ENCODE data around the gene CD44.

CD44 gene

DNA sequence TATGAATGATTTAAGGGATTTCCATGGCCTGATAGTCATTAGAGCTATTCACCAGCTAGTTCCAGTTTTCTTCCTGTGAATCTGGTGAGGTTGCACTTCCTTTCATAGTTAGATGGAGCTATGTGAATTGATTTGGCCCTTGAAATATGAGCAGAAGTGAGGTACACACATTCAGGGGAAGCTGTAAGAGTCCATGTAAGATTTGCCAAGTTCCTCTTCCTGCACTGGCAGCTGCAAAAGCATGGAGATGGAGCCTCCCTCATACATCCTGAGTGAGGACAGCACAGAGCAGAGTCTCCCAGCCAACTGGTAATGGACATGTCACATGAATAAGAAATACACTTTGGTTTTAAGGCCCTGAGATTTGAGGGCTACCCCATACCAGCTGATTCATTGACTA is 111.7 kb downstream of the CD44 start:
- in situ Hi-C loops (cut with HindIII; ENCODE audit: low sequenced_read_pairs) = no loop called here

DNA sequence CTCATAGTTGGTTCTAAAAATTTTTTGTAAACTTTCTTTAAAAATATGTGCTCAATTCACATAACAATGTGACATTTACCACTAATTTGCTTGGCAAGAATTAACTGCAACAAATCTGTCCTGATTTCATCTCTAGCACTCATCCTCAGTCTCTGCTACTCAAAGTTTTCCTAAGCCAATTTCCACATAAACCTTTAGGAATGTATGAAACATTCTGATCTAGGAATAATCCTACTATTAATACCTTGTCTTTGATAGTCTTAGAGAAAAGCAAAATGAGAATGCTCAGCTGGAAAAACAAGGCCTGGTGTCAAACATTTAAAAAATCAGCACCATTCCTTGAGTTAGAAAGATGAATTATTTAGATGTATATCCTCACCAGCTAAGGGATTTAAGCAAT is 114.3 kb downstream of the CD44 start:
- in situ Hi-C loops (cut with HindIII; ENCODE audit: low sequenced_read_pairs) = no loop called here

DNA sequence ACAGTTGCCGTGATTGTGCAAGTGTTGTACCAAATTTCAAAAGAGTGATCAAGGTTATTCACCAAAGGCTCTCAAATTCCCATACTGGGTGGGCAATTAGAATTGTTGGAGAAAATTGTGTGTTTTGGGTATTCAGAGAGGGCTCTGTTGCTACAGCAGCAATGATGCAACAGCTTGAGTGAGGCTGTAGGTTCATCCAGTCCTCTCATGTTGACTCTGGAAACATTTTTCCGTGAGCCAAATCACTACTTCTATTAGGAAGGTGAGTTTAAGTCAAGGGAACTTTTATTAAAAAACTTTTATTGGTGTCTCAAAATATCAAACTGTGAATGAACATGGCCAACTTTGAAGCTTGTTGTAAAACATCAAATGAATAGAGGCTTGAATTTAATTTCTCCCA is 116.5 kb downstream of the CD44 start:
- in situ Hi-C loops (cut with HindIII; ENCODE audit: low sequenced_read_pairs) = no loop called here

DNA sequence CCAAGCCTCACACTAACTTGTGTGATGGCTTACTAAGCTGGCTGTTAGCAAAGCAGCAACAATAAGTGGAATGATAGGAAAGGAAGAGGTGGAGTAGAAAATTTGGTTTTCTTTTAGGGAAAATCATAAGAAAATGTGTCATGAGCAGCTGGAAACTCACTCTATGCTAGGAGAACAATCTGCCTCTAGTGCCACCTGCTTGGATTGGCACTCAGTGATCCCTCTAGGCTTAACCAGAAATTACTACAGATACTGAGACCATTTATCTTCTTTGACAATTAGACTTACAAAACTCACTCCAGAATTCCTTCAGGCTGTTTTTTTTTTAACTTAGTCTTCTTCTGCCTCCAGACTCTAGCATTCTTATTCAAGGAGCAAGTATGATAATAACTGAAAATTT is 117.3 kb downstream of the CD44 start:
- in situ Hi-C loops (cut with HindIII; ENCODE audit: low sequenced_read_pairs) = no loop called here

DNA sequence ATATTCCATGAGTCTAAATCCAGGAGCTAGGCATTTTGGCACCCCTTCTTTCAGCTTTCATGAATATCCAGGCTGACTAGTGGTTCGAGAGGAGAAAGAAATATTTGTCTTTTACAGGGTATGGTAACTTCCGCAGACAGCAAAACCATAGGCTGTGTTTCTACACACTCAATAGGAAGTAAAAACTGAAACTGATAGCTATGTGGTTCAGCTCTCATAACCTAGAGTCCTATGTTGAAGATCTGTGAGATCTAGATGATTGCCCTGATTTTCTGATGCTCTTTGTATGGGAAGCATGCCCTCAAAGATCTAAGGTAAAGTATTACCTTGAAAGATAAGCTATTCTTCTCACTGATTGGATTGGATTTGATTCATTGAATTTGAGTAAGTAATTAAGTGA is 118.3 kb downstream of the CD44 start:
- in situ Hi-C loops (cut with HindIII; ENCODE audit: low sequenced_read_pairs) = no loop called here

DNA sequence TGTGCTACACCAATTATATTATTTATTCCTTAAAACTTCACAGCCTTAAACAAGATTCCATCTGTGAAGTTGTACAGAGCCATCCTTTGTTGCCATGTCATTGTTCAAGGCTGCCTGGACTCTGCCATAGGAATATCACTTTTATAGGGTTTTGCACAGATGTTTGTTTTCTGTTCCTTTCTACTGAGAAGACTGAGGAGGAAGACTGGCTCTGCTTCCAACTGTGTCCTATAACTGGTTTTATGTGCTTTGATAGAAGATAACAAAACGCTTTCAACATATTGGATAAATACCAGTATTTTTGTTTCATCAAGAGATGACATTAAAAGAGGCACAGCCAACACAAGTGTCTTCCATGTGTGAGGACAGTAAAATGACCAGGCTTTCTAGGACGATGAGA is 120.6 kb downstream of the CD44 start:
- in situ Hi-C loops (cut with HindIII; ENCODE audit: low sequenced_read_pairs) = no loop called here

DNA sequence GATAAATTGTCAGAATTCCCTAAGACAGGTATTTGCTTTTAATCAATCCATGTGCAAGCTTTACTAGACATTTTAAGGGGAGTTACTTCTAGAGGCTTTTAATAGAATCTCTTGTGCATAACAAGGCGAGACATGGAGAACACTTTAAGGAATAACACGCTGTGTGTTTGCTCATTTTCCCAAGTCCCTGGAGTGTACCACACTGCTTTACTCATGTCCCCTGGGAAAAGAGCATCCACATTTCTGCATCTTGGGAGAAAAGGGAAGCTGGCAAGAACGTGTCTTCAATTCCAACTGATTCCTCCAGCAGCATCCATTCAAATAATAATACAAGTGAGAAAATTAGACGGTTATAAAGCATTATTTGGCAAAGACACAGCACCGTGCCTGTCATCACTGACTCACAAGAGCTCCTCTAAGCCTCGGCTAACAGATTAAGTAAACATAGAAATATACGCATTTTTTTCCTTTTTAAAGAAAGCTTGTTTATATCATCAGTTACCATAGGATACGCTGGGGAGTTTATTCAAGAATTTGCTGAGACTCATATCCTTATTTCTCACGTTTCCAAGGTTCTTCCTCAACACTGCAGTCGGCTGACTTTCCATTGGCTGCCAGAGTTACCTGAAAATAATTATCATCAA is 121.5 kb downstream of the CD44 start:
- in situ Hi-C loops (cut with HindIII; ENCODE audit: low sequenced_read_pairs) = no loop called here

DNA sequence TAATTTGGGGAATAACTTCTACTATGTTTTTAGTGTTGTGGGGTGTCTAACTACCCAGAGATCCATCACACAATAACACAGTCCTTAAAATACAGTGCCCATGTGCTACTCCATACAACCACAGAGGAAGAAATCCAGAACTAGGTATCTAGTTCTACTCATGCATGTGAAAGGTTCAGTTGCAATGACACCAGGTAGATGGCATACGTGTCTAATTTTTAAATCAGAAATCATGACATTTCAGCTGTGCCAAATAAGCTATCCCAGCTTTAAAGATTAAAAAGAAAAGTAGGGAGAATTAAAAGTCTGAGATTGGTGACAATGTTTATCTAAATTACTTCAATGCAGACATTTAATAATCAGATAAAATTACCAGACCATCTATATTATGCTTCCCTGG is 122.2 kb downstream of the CD44 start:
- in situ Hi-C loops (cut with HindIII; ENCODE audit: low sequenced_read_pairs) = no loop called here

DNA sequence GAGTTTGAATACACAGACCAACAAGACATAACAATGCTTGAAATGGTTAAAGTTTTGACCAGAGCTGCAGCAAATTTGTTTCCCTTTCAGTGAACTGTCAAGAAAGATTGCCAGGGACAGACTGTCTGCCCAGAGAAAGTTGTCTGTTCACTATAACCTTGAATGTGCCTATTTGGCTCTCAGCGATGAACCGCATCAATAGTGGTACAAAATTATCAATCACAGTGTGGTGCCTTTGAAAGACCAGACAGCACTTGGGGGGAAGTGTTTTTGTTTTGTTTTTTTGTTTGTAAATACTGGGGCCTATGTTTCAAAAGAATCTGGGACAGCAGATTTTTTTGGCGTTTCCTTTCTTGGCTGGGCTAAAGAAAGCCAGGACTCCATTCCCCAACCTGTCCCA is 123.1 kb downstream of the CD44 start:
- in situ Hi-C loops (cut with HindIII; ENCODE audit: low sequenced_read_pairs) = no loop called here

DNA sequence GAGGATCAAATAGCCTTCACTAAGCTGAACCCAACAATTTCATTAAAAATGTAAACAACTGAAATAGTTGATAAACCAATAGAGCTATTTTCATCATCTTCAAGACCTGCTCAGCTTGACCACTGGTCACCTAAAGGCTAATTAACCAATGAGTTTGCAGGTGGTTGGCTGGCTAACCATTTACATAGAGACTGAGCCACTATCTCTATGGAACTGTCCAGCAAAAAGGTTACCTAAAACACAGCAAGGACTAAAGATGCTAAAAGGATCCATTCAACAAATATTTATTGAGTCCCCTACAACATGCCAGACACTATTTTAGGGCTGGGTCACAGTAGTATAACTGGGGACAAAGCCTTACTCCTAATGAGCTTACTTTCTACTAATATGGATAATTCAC is 123.8 kb downstream of the CD44 start:
- in situ Hi-C loops (cut with HindIII; ENCODE audit: low sequenced_read_pairs) = no loop called here

DNA sequence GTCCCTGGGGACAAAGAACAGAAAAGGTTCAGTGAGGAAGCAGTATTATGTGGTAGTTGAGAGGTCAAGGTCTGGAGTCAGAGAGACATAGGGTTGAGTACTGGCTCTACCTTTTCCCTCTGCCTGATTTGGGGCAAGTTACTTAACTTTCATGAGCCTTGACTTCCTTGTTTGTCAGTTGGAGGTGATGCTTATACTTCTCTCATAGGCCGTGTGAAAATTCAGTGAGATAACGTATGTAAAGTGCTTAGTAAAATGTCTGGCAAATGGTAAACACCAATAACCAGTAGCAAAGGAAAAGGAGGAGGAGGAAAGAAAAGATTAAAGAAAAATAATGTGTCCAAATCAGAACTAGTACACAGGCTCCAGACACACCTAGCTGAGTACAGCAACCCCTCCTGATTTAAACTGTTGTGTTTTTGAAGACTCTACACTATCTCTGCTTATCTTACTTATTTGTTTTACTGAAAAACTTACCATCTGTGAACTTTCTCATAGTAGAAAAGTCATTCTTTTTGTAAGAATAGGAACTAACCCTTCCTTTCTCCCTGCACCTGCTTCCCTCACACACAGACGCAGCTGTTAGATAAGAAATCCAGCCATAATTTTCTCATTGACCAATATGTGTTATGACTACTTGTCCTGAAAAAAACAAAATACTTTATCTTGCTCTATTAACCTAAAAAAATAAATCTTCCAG is 126.9 kb downstream of the CD44 start:
- in situ Hi-C loops (cut with HindIII; ENCODE audit: low sequenced_read_pairs) = no loop called here

DNA sequence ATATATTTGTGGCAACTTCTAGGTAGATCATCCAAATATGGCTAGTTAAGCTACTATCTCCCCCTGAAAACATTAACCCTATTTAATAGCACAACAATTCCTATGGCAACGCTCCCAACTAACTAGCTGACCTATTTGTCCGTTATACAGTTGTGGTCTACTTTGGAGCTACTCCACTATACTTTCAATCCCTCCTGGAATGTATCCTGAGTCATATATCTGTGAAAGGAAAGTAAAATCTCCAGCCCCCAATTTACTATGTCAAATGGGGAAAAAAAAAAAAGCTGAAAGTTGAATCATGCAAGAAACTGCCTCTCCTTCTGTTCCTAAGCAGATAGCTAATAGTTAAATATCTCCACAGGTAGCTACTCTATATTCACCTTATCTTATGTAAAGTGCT is 128.5 kb downstream of the CD44 start:
- in situ Hi-C loops (cut with HindIII; ENCODE audit: low sequenced_read_pairs) = no loop called here

DNA sequence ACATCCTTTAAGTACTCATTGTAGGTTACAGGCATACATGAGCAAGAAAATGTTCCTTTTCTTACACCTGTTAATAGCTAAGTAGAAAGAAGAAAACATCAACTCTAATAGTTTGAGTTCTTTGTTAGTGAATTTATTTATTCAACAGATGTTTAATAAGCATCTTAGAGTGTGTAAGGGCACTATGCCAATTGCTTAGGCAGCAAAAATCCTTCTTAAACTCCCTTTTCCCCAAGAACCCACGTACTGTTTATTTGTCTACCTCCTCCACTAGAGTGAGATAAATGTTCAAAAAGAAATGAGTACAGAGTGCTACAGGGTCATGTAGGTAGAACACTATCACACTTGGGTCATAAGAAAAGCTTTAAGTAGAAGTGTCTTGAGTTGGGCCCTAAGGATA is 131.4 kb downstream of the CD44 start:
- in situ Hi-C loops (cut with HindIII; ENCODE audit: low sequenced_read_pairs) = loop anchor here (5.0 kb wide), 1 partner anchor 107 kb away; no protein-coding TSS in a partner anchor

DNA sequence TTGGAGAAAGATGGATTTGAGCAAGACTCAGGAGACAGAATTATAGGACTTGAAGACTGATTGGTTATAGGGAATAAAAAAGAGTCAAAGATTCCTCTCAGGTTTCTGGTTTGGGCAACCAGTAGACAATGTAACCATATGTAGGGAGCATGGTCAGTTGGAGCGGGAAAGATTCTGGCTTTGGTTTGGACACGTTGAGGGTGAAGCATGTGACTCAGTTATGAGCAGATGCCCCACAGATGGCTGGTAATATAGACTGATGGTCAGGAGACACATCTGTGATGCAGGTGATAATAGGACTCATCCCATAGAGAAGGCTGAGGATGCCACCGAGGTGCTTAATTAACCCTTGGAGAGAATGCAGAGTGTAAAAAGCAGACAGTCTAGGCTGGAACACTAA is 132.1 kb downstream of the CD44 start:
- in situ Hi-C loops (cut with HindIII; ENCODE audit: low sequenced_read_pairs) = loop anchor here (5.0 kb wide), 1 partner anchor 106 kb away; no protein-coding TSS in a partner anchor

DNA sequence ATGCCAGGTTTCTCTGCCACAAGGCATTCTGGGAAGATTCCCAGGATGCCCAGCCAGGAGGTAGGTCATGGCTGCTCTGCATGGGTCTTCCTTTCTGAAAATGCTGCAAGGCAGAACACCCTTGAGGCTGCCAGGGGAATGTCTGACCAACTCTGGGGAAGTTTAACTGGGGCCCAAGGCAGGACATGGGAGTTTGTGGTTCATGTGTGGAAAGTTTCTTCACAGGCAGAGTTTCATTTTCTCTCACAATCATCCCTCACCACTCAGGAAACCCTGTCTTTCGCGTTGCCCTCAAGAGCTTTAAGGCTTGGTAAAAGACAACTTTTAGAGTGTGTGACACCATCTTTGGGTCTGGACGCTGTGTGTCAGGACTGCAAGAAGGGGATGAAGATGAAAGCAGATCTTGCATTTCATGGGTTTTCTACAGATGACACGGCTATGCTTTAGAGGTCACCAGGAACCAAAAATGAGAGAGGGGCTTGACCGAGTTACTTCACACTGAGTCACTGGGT is 133.5 kb downstream of the CD44 start:
- in situ Hi-C loops (cut with HindIII; ENCODE audit: low sequenced_read_pairs) = loop anchor here (5.0 kb wide), 1 partner anchor 105 kb away; no protein-coding TSS in a partner anchor

DNA sequence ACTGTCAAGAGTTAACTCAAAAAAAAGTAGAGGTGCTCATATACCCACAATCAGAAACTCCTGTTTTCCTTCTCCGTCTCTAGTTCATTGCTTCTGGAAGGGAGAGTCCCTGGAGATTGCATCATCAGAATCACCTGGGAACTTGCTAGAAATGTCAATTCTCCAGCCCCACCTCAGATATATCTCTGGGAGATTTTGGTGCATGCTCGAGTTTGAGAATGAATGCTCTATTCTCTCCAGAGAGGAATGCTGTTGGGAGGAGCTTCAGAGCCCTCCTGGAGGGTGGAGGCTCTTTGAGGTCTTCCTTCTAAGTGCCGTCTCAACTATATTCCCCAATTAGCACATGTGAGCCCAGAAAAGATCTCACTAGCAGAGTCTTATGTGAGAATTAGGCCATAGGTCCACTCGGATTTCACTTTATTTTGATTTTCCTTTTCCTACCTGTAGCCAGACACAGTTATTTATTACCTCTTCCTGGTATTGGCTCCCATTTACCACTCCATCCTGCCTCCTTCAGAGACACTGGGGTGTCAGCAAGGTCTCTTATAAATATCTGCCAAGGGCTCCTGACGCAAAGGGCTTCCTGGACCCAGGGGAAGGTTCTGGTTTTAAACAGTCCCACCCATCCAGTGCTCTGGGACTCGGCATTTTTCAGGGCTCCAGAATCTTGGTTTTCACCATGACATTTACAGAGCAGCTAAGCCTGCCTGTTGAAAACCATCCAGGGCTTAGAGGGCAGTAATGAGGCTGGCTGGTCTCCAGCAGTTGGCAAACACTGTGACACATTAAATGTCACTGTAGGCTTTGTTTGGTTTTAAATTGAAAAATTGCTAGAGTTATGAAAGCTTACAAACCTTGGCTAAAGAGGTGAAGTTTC is 136.2 kb downstream of the CD44 start:
- in situ Hi-C loops (cut with HindIII; ENCODE audit: low sequenced_read_pairs) = loop anchor here (5.0 kb wide), 1 partner anchor 102 kb away; no protein-coding TSS in a partner anchor

DNA sequence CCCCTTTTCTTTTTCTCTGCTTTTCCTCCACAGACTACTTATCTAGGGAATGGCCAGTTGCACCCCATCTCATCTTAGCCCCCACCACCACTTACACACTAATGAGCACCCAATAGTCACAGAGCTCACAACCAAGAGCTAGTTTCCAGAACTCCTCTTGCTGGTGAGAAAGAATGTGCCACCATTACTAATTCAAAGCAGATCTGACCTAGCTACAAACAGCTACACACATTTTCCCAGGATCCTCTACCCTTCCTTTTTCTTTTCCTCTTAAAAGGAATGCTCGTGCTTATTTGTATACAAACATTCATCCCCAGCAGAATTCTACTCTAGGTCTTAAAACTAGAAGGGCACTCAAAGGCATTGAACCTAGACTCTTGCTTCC is 136.8 kb downstream of the CD44 start:
- in situ Hi-C loops (cut with HindIII; ENCODE audit: low sequenced_read_pairs) = no loop called here

DNA sequence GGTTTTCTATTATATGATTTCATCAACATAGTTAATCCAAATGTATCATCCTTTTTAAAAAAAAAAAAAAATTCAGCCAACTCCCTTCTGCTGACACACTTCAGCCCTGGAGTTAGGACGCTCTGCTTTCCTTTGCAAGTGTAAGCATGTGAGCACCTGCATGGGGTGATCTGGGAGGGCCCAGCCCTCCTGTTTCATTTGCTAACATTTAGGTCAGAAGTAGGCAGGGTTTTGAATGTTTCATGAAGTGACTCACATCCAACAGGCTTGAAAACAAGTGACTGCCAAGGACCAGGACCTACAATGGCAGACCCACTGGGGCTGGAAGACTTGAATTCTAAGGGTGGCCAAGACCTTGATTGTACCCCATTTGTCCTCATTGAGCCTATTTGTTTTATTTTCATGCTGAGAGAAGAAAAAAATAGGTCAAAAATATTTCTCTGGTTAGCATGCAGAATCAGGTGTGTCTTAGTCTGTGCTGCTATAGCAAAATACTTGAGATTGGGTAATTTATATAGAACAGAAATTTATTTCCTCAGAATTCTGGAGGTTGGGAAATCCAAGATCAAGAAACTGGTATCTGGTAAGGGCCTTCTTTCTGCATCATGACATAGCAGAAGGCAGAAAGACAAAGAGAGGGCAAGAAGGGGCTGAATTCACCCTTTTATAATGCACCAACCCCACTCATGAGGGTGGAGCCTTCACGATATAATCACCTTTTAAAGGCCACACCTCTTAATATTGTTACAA is 137.6 kb downstream of the CD44 start:
- in situ Hi-C loops (cut with HindIII; ENCODE audit: low sequenced_read_pairs) = no loop called here

DNA sequence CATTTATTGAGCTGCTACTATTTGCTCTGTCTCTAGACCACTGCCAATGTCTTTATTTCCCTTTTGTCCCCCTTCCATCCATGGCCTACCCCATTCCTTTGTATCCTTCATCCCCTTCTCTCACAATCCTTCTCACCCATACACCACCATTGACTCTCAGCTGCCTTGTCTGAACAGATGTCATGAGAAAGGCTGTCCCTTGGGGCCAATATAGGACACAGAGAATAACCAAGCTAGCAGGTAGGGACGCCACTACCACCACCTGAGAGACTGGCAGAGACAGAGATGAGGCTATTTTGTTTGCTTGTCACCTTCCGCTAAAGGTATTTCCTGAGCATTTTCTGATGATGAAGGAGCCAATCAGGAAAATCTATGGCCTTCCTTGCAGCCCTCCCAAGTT is 138.9 kb downstream of the CD44 start:
- in situ Hi-C loops (cut with HindIII; ENCODE audit: low sequenced_read_pairs) = no loop called here

DNA sequence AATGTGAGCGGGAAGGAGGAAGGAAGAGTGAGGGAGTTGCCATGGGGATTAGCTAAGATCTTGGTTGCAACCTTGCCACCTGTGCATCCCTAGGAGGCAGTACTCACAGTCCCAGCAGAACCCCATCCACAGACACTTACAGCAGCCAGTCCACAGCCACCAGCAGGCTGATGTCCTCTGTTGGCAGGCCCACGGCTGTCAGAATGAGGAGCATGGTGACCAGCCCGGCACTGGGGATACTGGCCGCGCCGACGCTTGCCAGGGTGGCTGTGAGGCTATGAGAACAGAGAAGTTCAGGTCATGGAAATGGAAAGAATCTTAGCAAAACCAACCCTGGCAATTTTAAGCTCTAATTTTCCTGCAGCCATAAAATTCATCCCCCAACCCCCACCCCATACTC is 141.8 kb downstream of the CD44 start:
- in situ Hi-C loops (cut with HindIII; ENCODE audit: low sequenced_read_pairs) = no loop called here

DNA sequence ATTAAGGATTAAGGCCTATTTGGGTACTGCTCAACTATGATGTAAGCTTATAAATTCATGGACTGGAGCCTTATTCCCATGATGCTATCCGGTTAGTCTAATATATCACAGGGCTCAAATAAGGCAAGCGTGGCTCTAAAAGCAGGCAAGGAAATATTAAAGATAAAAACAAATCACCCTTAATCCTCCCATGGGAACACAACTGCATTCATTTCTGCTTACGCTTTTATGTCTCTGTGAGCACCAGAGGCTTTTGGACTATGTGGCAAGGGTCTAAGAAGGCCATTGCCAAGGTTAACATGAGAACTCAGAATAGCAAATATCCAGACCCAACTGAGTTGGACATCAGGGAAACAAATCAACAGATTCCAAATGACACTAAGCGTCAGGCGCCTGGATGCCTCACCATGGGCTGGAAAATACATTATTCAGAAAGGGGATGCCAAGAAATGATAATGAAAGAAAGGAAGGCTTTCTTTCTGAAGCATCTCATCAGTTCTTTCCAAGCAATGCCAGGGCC is 142.3 kb downstream of the CD44 start:
- in situ Hi-C loops (cut with HindIII; ENCODE audit: low sequenced_read_pairs) = no loop called here

All from endothelial cell of hepatic sinusoid (primary cell).